Trophoblast cell (in vitro differentiated cells and primary cell): Measurements from ENCODE around the gene NPEPL1.
"Not testable (repeated sequence)": the region's sequence is repeated elsewhere in the genome, so short reads cannot be mapped to it uniquely, and the experiment has no call there.

Source experiments
- DNase-seq, 2 donors: peaks; one replicate each; pipeline ENCODE4 v3.0.0-alpha.2; 2016
- H2AFZ ChIP-seq: 2 replicates; pipeline ENCODE4 v1.6.1; 2013; ENCODE audit warnings: low read length, moderate library complexity, mild to moderate bottlenecking; ENCODE audit not compliant: insufficient read depth, poor library complexity
- H2AK5ac ChIP-seq: 2 replicates; pipeline ENCODE4 v1.6.1; 2013; ENCODE audit warnings: mild to moderate bottlenecking, low read length
- H2BK120ac ChIP-seq: 2 replicates; pipeline ENCODE4 v1.6.1; 2013; ENCODE audit warnings: low read length, mild to moderate bottlenecking, moderate library complexity; ENCODE audit not compliant: insufficient read depth, poor library complexity
- H2BK12ac ChIP-seq: 2 replicates; pipeline ENCODE4 v1.6.1; 2013; ENCODE audit warnings: mild to moderate bottlenecking, low read length, moderate library complexity
- H2BK5ac ChIP-seq: 2 replicates; pipeline ENCODE4 v1.6.1; 2013; ENCODE audit warnings: low read length, low read depth, moderate library complexity, mild to moderate bottlenecking; ENCODE audit not compliant: poor library complexity
- H3K14ac ChIP-seq: 2 replicates; pipeline ENCODE4 v1.6.1; 2013; ENCODE audit warnings: mild to moderate bottlenecking, low read length
- H3K18ac ChIP-seq: 2 replicates; pipeline ENCODE4 v1.6.1; 2013; ENCODE audit warnings: mild to moderate bottlenecking, low read length
- H3K23ac ChIP-seq: 2 replicates; pipeline ENCODE4 v1.6.1; 2013; ENCODE audit warnings: low read length
- H3K27ac ChIP-seq: 2 replicates; pipeline ENCODE4 v1.5.1; 2013; ENCODE audit warnings: low read depth, mild to moderate bottlenecking, inconsistent platforms, low read length, moderate library complexity
- H3K27me3 ChIP-seq: 2 replicates; pipeline ENCODE4 v1.6.1; 2013; ENCODE audit warnings: inconsistent platforms, mild to moderate bottlenecking, low read length, moderate library complexity; ENCODE audit not compliant: insufficient read depth
- H3K36me3 ChIP-seq, 2 experiments: 1 replicate in 1 of 2; 2 replicates in 1 of 2; pipeline ENCODE4 v1.6.1; 2013; ENCODE audit warnings: low read length in 2 of 2, mild to moderate bottlenecking in 2 of 2, moderate library complexity in 1 of 2; ENCODE audit not compliant: insufficient read depth in 2 of 2, control insufficient read depth in 1 of 2
- H3K4ac ChIP-seq: 2 replicates; pipeline ENCODE4 v1.6.1; 2013; ENCODE audit warnings: low read depth, mild to moderate bottlenecking, low read length, moderate library complexity
- H3K4me1 ChIP-seq, 2 experiments: 1 replicate in 1 of 2; 2 replicates in 1 of 2; pipeline ENCODE4 v1.6.1; 2013; ENCODE audit warnings: low read length in 2 of 2, mild to moderate bottlenecking in 2 of 2, moderate library complexity in 1 of 2; ENCODE audit not compliant: insufficient read depth in 2 of 2, control insufficient read depth in 1 of 2
- H3K4me2 ChIP-seq: 2 replicates; pipeline ENCODE4 v1.6.1; 2013; ENCODE audit warnings: inconsistent platforms, mild to moderate bottlenecking, low read length, moderate library complexity
- H3K4me3 ChIP-seq: 2 replicates; pipeline ENCODE4 v1.5.1; 2013; ENCODE audit warnings: mild to moderate bottlenecking, low read depth, low read length, inconsistent platforms
- H3K79me1 ChIP-seq: one replicate; pipeline ENCODE4 v1.6.1; 2013; ENCODE audit warnings: low read length
- H3K79me2 ChIP-seq: 2 replicates; pipeline ENCODE4 v1.6.1; 2013; ENCODE audit warnings: low read length, mild to moderate bottlenecking; ENCODE audit not compliant: control insufficient read depth, insufficient read depth, poor library complexity
- H3K9ac ChIP-seq: 2 replicates; pipeline ENCODE4 v1.6.1; 2013; ENCODE audit warnings: mild to moderate bottlenecking, low read length
- H3K9me3 ChIP-seq: 2 replicates; pipeline ENCODE4 v1.6.1; 2013; ENCODE audit warnings: low read depth, mild to moderate bottlenecking, control low read depth, inconsistent platforms, low read length; ENCODE audit not compliant: insufficient read depth
- H4K12ac ChIP-seq: 2 replicates; pipeline ENCODE4 v1.6.1; 2013; ENCODE audit warnings: low read depth, mild to moderate bottlenecking, low read length, moderate library complexity
- H4K8ac ChIP-seq: 2 replicates; pipeline ENCODE4 v1.6.1; 2013; ENCODE audit warnings: low read depth, mild to moderate bottlenecking, low read length, moderate library complexity
- H4K91ac ChIP-seq: one replicate; pipeline ENCODE4 v1.6.1; 2013; ENCODE audit warnings: low read depth, mild to moderate bottlenecking, low read length, moderate library complexity
- WGBS: extraction: QIAGEN DNeasy Blood & Tissue Kit; methylation state at CpG from one replicate; pipeline ENCODE4 v1.1.7; 2013; ENCODE audit warnings: missing lambda C conversion rate; ENCODE audit not compliant: insufficient read length, insufficient coverage; ENCODE audit errors: extremely low coverage; 5-methylcytosine and 5-hydroxymethylcytosine counted together

Gene NPEPL1

DNA sequence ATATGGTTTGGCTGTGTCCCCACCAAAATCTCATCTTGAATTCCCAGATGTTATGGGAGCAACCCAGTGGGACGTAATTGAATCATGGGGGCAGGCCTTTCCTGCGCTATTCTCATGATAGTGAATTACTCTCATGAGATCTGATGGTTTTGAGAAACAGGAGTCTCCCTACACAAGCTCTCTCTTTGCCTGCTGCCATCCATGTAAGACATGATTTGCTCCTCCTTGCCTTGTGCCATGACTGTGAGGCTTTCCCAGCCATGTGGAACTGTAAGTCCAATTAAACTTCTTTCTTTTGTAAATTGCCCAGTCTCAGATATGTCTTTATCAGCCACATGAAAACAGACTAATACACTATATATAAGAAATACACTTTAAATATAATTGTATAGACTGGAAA lies 33.6 kb downstream of the NPEPL1 start:
- H3K79me2 ChIP-seq, H3K79me1 ChIP-seq, H3K9ac ChIP-seq, H3K27me3 ChIP-seq, H3K4me3 ChIP-seq, H4K12ac ChIP-seq, H3K36me3 ChIP-seq, H3K23ac ChIP-seq, H3K4me1 ChIP-seq, H4K91ac ChIP-seq, H3K18ac ChIP-seq, H2AK5ac ChIP-seq, H2BK12ac ChIP-seq, H4K8ac ChIP-seq, H3K9me3 ChIP-seq, H3K4me2 ChIP-seq, H3K27ac ChIP-seq, DNase-seq, H3K4ac ChIP-seq, H2BK5ac ChIP-seq, H3K14ac ChIP-seq, H2AFZ ChIP-seq, H2BK120ac ChIP-seq: not testable (repeated sequence)
- no CpG with 5 or more reads among the region's 2 CpGs for WGBS

DNA sequence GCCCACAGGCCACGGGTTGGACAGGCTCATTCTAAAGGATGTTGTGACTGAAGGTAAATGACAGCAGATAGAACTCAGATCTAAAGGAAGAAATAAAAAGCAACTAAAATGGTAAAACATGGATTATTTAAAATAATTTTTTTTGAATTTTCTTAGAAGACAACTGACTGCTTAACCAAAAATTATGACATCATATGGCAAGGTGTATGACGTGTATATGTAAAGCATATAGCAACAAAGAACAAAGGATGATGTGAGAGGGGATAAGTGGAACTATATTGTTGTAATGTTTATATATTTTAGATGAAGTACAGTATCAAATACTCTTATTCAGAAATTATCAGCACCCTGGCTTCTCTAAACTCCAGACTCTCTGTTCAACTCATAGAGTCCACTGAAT lies 38.6 kb downstream of the NPEPL1 start:
- no CpG with 5 or more reads among the region's 2 CpGs for WGBS
- Histone ChIP-seq H3K79me1 (no peaks in the 10 kb centered on the region), H3K14ac (no peak overlapping the region), H3K4me1 (no peaks in the 10 kb centered on the region), H2AK5ac (no peak overlapping the region), H3K9ac (no peak overlapping the region), H3K27ac (no peak overlapping the region), H3K36me3 (no peaks in the 10 kb centered on the region), H4K12ac (no peak overlapping the region), H2BK12ac (no peak overlapping the region), H3K4me3 (no peak overlapping the region), H4K8ac (no peak overlapping the region), H3K4me2 (no peak overlapping the region), H3K23ac (no peak overlapping the region), H2AFZ (no peak overlapping the region), H3K79me2 (no peaks in the 10 kb centered on the region), H3K9me3 (no peaks in the 10 kb centered on the region), H3K18ac (no peak overlapping the region), H2BK120ac (no peak overlapping the region), H3K27me3 (no peaks in the 10 kb centered on the region), H2BK5ac (no peak overlapping the region), H4K91ac (no peak overlapping the region), H3K4ac (no peak overlapping the region)
- no peak for DNase-seq

- no CpG with 5 or more reads among the region's 1 CpG for WGBS
- Histone ChIP-seq H3K79me1 (no peaks in the 10 kb centered on the region), H3K27ac (no peak overlapping the region), H2AK5ac (no peak overlapping the region), H3K79me2 (no peaks in the 10 kb centered on the region), H2BK120ac (no peak overlapping the region), H3K27me3 (no peaks in the 10 kb centered on the region), H3K18ac (no peak overlapping the region), H3K14ac (no peak overlapping the region), H2BK12ac (no peak overlapping the region), H3K4me1 (no peaks in the 10 kb centered on the region), H4K12ac (no peak overlapping the region), H3K4ac (no peak overlapping the region), H3K9ac (no peak overlapping the region), H2AFZ (no peak overlapping the region), H2BK5ac (no peak overlapping the region), H3K9me3 (no peaks in the 10 kb centered on the region), H3K4me3 (no peak overlapping the region), H3K4me2 (no peak overlapping the region), H4K91ac (no peak overlapping the region), H4K8ac (no peak overlapping the region), H3K23ac (no peak overlapping the region), H3K36me3 (no peaks in the 10 kb centered on the region)
- DNase-seq = no peak
Observed at GRCh38 chr20:58737198-58737597, 44.6 kb downstream of the NPEPL1 start.

- no peak overlapping the region for H4K91ac ChIP-seq
- H4K8ac ChIP-seq = no peak overlapping the region
- H2BK5ac ChIP-seq = no peak overlapping the region
- no peak overlapping the region for H3K18ac ChIP-seq
- H4K12ac ChIP-seq = no peak overlapping the region
- H3K36me3 ChIP-seq = no peaks in the 10 kb centered on the region
- H3K27me3 ChIP-seq = no peaks in the 10 kb centered on the region
- no peak overlapping the region for H2AK5ac ChIP-seq
- no peak overlapping the region for H2AFZ ChIP-seq
- no peak overlapping the region for H3K4me2 ChIP-seq
- no peak overlapping the region for H3K4ac ChIP-seq
- 100% methylated on average over 2 of the region's 10 CpGs for WGBS
- H3K4me1 ChIP-seq = no peaks in the 10 kb centered on the region
- no peaks in the 10 kb centered on the region for H3K79me1 ChIP-seq
- H3K4me3 ChIP-seq = no peak overlapping the region
- peaks cover 4% of the 10 kb centered on the region for H3K9me3 ChIP-seq
- no peak overlapping the region for H3K27ac ChIP-seq
- no peak for DNase-seq
- no peak overlapping the region for H3K23ac ChIP-seq
- no peak overlapping the region for H2BK12ac ChIP-seq
- H2BK120ac ChIP-seq = no peak overlapping the region
- H3K14ac ChIP-seq = no peak overlapping the region
- no peaks in the 10 kb centered on the region for H3K79me2 ChIP-seq
- no peak overlapping the region for H3K9ac ChIP-seq
Observed at GRCh38 chr20:58740356-58741308, 48.0 kb downstream of the NPEPL1 start.
